ENCODE results near the gene PODXL2.
A peak's percentile ranks its signal among the peaks of the same experiment; 100 is the strongest.

PODXL2 gene

DNA sequence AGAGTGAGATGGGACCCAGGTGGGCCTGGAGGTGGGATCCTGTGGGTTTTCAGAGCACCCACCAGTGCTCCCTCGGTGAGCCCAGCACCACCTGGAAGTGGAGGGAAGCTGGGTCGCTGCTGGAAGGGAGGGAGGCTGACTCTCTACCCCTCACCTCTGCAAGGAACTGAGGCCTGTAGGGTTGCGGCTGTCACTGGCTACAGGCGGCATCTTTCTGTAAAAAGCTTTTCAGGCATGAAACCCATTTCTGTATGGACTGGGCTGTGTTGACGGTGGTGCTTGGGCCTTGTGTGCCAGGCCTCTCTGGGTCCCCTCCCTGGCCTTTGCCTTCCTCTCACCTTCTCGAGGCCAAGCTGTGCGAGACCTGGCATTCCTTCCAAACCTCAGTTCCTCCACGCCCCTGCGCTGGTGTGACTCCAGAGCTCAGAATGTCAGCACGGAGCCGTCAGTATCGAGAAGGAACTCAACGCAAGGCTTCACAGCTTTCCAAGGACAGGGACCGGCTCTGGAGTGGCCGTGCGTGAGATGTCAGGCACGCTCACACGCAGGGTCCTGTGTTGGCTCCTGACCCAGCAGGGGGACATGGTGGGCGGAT, 60.4 kb downstream of the PODXL2 start:
- H3K4me3 ChIP-seq = no peak overlapping the region
- H3K9me3 ChIP-seq (replicated peaks in 1 of 11) = peaks cover 0 to 6% (median 0%) of the 10 kb centered on the region in 11 experiments; a peak in 1 of 22 replicates
- H3K27me3 ChIP-seq = no peaks in the 10 kb centered on the region
- H4K20me1 ChIP-seq = peaks cover 0 to 3% (median 0%) of the 10 kb centered on the region in 11 experiments; a peak in 1 of 22 replicates
- TF ChIP-seq Cebpa-rat (IDR thresholded peaks at IDR 0.05) = no peak
- peak overlapping the region in 5 of 11 experiments; percentile 12 to 68 (median 55); a peak in 3 of 22 replicates for H3K9ac ChIP-seq
- no peak overlapping the region for H3K27ac ChIP-seq
- peaks cover 24 to 72% (median 50%) of the 10 kb centered on the region in 10 experiments for H3K4me1 ChIP-seq
- peak overlapping the region in 7 of 11 experiments; percentile 13 to 95 (median 86); a peak in 10 of 22 replicates for H3K4me2 ChIP-seq
- no peaks in the 10 kb centered on the region for H3K36me3 ChIP-seq

DNA sequence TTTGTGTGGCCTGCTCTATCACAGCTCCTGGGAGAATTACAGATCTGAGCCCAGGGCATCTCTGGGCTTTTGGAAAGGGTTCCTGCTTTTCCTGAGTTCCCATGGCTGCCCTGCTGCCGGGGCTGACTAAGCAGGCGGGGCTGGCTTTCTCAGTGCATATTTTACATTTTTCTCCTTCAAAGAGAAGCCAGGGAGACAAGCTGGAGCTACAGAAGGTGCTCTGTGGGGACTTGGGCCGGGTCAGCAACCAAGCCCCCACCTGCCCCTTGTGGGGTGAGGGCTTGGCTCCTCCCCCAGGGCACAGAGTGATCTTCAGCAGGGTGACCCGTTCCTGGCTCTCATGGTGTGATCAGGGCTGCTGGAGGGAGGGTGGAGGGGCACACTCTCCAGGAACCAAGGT, 61.1 kb downstream of the PODXL2 start:
- Histone ChIP-seq H3K9ac (peak overlapping the region; percentile 27 to 68 (median 56); a peak in 13 of 22 replicates), H3K4me3 (no peak overlapping the region), H3K27me3 (no peaks in the 10 kb centered on the region), H3K4me2 (peak overlapping the region in 9 of 11 experiments; percentile 76 to 95 (median 86); a peak in 19 of 22 replicates), H3K27ac (peak overlapping the region in 7 of 11 experiments; percentile 50 to 76 (median 71); a peak in 11 of 22 replicates), H3K4me1 (peaks cover 29 to 71% (median 44%) of the 10 kb centered on the region in 10 experiments), H3K9me3 (replicated peaks in 1 of 11) (peaks cover 0 to 6% (median 0%) of the 10 kb centered on the region in 11 experiments; a peak in 1 of 22 replicates), H3K36me3 (no peaks in the 10 kb centered on the region), H4K20me1 (peaks cover 0 to 3% (median 0%) of the 10 kb centered on the region in 11 experiments; a peak in 1 of 22 replicates)
- TF ChIP-seq Cebpa-rat (IDR thresholded peaks at IDR 0.05) = no peak

DNA sequence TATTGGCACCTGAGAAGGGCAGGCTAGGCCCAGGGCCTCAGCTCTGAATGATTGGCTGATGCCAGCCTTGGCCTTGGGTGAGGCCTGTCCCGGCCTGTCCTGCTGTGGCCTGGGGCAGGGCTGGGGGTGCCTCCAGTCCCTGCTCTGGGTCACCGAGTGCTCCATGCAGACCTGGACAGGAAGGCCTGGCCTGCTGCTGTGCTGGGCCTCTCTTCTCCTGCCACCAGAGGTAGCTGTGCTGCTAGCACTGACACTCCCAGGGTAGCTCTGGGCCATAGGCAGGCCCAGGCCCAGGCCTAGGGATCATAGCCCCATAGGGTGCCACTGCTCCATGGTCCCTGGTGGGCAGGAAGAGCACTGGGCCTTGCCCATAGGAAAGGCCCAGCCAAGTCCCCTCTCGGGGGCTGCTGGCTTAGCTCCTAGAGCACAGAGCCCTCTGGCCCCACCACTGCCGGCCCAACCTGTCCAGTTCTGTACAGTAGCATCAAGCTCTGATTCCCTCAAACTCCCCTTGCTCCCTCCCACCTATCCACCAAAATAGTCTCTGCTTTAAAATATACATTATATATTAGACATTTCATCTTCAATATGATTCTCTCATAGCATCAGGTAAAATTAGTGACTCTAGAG, 62.0 kb downstream of the PODXL2 start:
- peaks cover 0 to 6% (median 0%) of the 10 kb centered on the region in 11 experiments; a peak in 1 of 22 replicates for H3K9me3 ChIP-seq (replicated peaks in 1 of 11)
- H4K20me1 ChIP-seq = peaks cover 0 to 3% (median 0%) of the 10 kb centered on the region in 11 experiments; a peak in 1 of 22 replicates
- no peaks in the 10 kb centered on the region for H3K27me3 ChIP-seq
- peak overlapping the region; percentile 14 to 76 (median 57); a peak in 21 of 22 replicates for H3K27ac ChIP-seq
- H3K4me3 ChIP-seq = 0 out of 20 replicates have a peak overlapping the region, but pooled peaks of 1 of the 10 experiments have one; percentile 2
- H3K4me1 ChIP-seq = peaks cover 30 to 65% (median 44%) of the 10 kb centered on the region in 10 experiments
- no peaks in the 10 kb centered on the region for H3K36me3 ChIP-seq
- H3K4me2 ChIP-seq = peak overlapping the region; percentile 64 to 95 (median 82)
- TF ChIP-seq Cebpa-rat (IDR thresholded peaks at IDR 0.05) = no peak
- peak overlapping the region; percentile 27 to 68 (median 55); a peak in 20 of 22 replicates for H3K9ac ChIP-seq

DNA sequence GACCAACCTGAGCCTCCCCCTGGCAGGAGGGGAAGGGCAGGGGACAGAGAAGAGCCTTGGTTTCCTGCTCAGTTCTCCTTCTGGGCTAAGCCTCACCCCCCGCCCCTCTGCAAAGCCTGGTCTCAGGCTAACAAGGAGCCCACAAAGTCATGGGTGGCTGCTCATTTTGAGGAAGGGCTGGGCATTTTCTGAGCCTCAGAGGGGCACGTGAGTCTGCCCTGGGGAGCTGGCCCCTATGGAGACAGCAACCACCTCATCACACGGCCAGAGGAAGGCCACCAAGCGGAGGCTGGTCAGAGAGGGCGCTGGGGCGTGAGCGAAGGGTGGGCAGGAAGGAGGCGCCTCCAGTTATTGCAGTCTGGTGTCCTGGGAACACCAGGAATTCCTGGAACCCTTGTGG, 62.5 kb downstream of the PODXL2 start:
- peak overlapping the region; percentile 64 to 95 (median 82) for H3K4me2 ChIP-seq
- H3K9ac ChIP-seq = peak overlapping the region in 10 of 11 experiments; percentile 27 to 68 (median 56); a peak in 17 of 22 replicates
- H3K4me3 ChIP-seq = peak overlapping the region in 3 of 10 experiments; percentile 1 to 33 (median 2); a peak in 1 of 20 replicates
- no peaks in the 10 kb centered on the region for H3K27me3 ChIP-seq
- H3K36me3 ChIP-seq = no peaks in the 10 kb centered on the region
- peaks cover 0 to 6% (median 0%) of the 10 kb centered on the region in 11 experiments; a peak in 1 of 22 replicates for H3K9me3 ChIP-seq (replicated peaks in 1 of 11)
- TF ChIP-seq Cebpa-rat (IDR thresholded peaks at IDR 0.05) = no peak
- peak overlapping the region; percentile 14 to 76 (median 57); a peak in 20 of 22 replicates for H3K27ac ChIP-seq
- H3K4me1 ChIP-seq = peaks cover 36 to 68% (median 49%) of the 10 kb centered on the region in 10 experiments
- H4K20me1 ChIP-seq = peaks cover 0 to 3% (median 0%) of the 10 kb centered on the region in 11 experiments; a peak in 1 of 22 replicates

DNA sequence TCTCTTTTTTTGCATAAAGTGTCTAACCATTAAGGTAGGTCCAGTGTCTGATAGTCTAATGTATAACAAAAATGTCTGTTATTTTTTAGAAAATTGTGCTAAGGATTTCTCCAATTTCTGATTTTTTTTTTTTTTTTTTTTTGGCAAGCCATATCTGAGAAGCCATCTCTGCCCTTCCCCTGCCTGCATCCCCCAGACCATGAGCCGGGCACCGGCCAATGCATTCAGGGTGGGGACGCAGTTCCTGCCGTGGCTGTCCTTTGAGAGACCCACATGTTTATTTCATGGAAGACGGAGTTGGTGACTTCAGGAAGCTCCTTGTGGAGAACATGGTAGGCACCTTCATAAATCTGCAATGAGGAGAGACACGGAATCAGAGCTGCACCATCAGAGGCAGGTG, 63.0 kb downstream of the PODXL2 start:
- Histone ChIP-seq H3K27ac (peak overlapping the region in 8 of 11 experiments; percentile 14 to 76 (median 68); a peak in 15 of 22 replicates), H3K4me1 (peaks cover 41 to 73% (median 53%) of the 10 kb centered on the region in 10 experiments)
- TF ChIP-seq Cebpa-rat (IDR thresholded peaks at IDR 0.05) = no peak

DNA sequence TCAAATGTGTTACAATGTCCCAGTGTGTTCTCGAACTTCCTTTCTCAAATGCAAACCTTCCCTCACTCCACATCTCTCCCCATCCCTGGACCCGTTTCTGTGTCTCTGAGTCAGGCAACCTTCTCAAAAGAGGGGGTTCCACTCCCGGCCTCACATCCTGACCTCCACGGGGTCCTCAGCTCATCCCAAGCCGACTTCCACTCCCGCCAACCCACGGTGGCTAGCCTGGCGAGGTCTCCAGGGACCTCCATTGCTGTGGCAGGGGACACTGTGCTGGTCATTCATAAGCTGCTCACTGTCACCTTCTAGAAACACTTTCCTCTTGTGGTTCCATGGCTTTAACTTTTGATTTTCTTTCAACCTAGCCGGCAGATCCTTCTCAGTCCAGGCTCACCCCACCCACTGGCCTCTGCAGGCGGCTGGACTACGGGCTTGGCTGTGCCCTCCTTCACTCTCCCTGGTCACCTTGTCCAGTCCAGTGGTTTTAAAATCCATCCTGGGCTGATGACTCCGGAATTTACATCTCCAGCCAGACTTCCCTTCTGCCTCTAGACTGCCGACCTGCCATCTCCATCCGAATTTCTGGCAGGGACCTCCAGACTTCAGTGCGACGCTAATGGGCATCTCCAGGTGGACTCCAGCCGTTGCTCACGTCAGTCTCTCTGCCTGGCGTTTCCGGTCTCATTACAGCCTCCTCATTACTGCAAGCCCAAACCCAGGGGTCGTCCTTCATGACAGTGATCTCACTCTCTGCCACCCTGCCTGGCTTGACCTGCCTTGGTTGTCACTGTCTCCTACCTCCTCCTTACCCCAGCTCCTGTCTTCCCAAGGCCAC, 63.7 kb downstream of the PODXL2 start:
- Histone ChIP-seq H3K9me3 (replicated peaks in 1 of 11) (0 out of 22 replicates have a peak, but pooled peaks cover 0 to under 1% (median 0%) of the 10 kb centered on the region in 11 experiments), H3K27ac (peak overlapping the region in 3 of 11 experiments; percentile 3 to 74 (median 12); a peak in 2 of 22 replicates), H3K9ac (peak overlapping the region in 2 of 11 experiments; percentile 36 to 68; a peak in 2 of 22 replicates), H4K20me1 (peaks cover 0 to 3% (median 0%) of the 10 kb centered on the region in 11 experiments; a peak in 1 of 22 replicates), H3K4me2 (peak overlapping the region; percentile 64 to 95 (median 82); a peak in 21 of 22 replicates), H3K4me3 (no peak overlapping the region), H3K4me1 (peaks cover 48 to 80% (median 61%) of the 10 kb centered on the region in 10 experiments), H3K36me3 (no peaks in the 10 kb centered on the region), H3K27me3 (no peaks in the 10 kb centered on the region)
- no peak for TF ChIP-seq Cebpa-rat (IDR thresholded peaks at IDR 0.05)

More for the DNA sequence above, 63.0 kb downstream of the PODXL2 start:
- Histone ChIP-seq H3K9ac (peak overlapping the region in 8 of 11 experiments; percentile 33 to 68 (median 56); a peak in 10 of 22 replicates), H3K27me3 (no peaks in the 10 kb centered on the region), H4K20me1 (peaks cover 0 to 3% (median 0%) of the 10 kb centered on the region in 11 experiments; a peak in 1 of 22 replicates), H3K9me3 (replicated peaks in 1 of 11) (peaks cover 0 to 6% (median 0%) of the 10 kb centered on the region in 11 experiments; a peak in 1 of 22 replicates), H3K4me3 (0 out of 20 replicates have a peak overlapping the region, but pooled peaks of 2 of the 10 experiments have one; percentile 1 to 2), H3K36me3 (no peaks in the 10 kb centered on the region), H3K4me2 (peak overlapping the region; percentile 64 to 95 (median 82))

DNA sequence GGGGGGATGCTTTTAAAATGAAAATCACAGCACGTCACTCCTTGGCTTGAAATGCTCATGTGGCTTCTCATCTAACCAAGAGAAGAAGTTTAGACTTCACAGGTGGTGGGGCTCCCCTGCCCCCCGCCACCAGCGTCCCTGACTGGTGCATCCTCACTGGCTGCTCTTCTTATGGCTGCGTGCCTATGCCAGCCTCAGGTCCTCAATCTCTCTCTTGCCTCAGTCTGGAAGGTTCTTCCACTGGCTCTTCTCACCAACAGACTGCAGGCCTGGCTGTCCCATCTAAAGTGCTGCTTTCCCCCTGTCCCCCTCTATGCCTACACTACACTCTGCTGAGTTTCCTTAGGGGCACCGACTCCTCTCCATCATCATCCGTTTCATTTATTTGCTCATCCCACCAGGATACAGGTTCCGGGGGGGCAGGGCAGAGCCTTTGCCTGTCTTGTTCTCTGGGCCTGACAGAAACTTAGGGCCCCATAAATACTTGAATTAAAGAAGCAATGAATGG, 64.4 kb downstream of the PODXL2 start:
- Histone ChIP-seq H3K36me3 (no peaks in the 10 kb centered on the region), H3K4me2 (peak overlapping the region in 7 of 11 experiments; percentile 11 to 92 (median 86); a peak in 4 of 22 replicates), H3K4me1 (peaks cover 55 to 86% (median 68%) of the 10 kb centered on the region in 10 experiments), H4K20me1 (peaks cover 0 to 3% (median 0%) of the 10 kb centered on the region in 11 experiments; a peak in 1 of 22 replicates), H3K9me3 (replicated peaks in 1 of 11) (no peaks in the 10 kb centered on the region), H3K9ac (no peak overlapping the region; a peak in 1 of 22 replicates), H3K27ac (no peak overlapping the region), H3K27me3 (no peaks in the 10 kb centered on the region), H3K4me3 (no peak overlapping the region)
- TF ChIP-seq Cebpa-rat (IDR thresholded peaks at IDR 0.05) = no peak

All from BLaER1 treated with 17β-estradiol and CSF1 and Interleukin-3, amounts not matched to agents 10 nM and 100 nM (cell line).